Stimulated activated CD4-positive, alpha-beta T cell treated with anti-CD3 and anti-CD28 coated beads, Interleukin-15, amount 100 ng/mL, for 1 hour (primary cell): ENCODE data around the gene CYP2C18.
"Not testable (repeated sequence)": the region's sequence is repeated elsewhere in the genome, so short reads cannot be mapped to it uniquely, and the experiment has no call there.

Experiments
- DNase-seq, 2 donors: peaks; one replicate each; pipeline ENCODE4 v3.0.0-alpha.2; 2020; ENCODE audit warnings: low read depth in 1 of 2, low spot score in 1 of 2

CYP2C18 gene

GRCh38 chr10:94738588-94738987, 55.1 kb downstream of the CYP2C18 start:
- no peak for DNase-seq

- no peak for DNase-seq
Measured at GRCh38 chr10:94747137-94747536, 63.6 kb downstream of the CYP2C18 start.

- no peak for DNase-seq
Measured at GRCh38 chr10:94747838-94748237, 64.3 kb downstream of the CYP2C18 start.

- DNase-seq = no peak
Measured at GRCh38 chr10:94757916-94758315, 74.4 kb downstream of the CYP2C18 start.

- DNase-seq = no peak
Measured at GRCh38 chr10:94760586-94761178, 77.2 kb downstream of the CYP2C18 start.

GRCh38 chr10:94762393-94762792, 78.9 kb downstream of the CYP2C18 start, which contains the start of gene CYP2C19:
Gene CYP2C19, plus strand, starts transcription at chr10:94762681. Its CDS starts 25 bp downstream, at chr10:94762706.
- no peak for DNase-seq

- DNase-seq = not testable (repeated sequence)
Measured at GRCh38 chr10:94775425-94775824, 91.9 kb downstream of the CYP2C18 start.

GRCh38 chr10:94777886-94778458, 94.4 kb downstream of the CYP2C18 start:
- no peak for DNase-seq

GRCh38 chr10:94780844-94781243, 97.3 kb downstream of the CYP2C18 start:
- no peak for DNase-seq

GRCh38 chr10:94784256-94784655, 100.7 kb downstream of the CYP2C18 start:
- DNase-seq = no peak

GRCh38 chr10:94785211-94785610, 101.7 kb downstream of the CYP2C18 start:
- no peak for DNase-seq
